NT2/D1 (cell line): ENCODE data around the gene TEX101.

ENCODE experiments used
- SUZ12 ChIP-seq: IDR thresholded peaks from 2 replicates; pipeline ENCODE4 v1.6.1; 2011; ENCODE audit not compliant: insufficient read length, insufficient read depth; ENCODE audit errors: extremely low read depth
- YY1 ChIP-seq: IDR thresholded peaks from 2 replicates; pipeline ENCODE4 v1.6.1; 2011; ENCODE audit not compliant: insufficient read length, insufficient read depth
- ZNF274 ChIP-seq: IDR thresholded peaks from 2 replicates; pipeline ENCODE4 v1.6.1; 2011; ENCODE audit warnings: mild to moderate bottlenecking, low read depth, low read length

GRCh38 chr19:43423779-43424178 is 9.1 kb downstream of the TEX101 start:
- TF ChIP-seq YY1 (no peak), ZNF274 (no peak), SUZ12 (no peak)
